HepG2 (cell line): Measurements from ENCODE around the gene MSANTD2. TPM values are rescaled to one million over a fixed set of nuclear protein-coding genes. Genes with fewer than 3 reads are reported as not detected.
A peak's percentile ranks its signal among the peaks of the same experiment; 100 is the strongest.

Experiments
- HNRNPH1 ChIP-seq: fragments of 200-400 bp; formaldehyde crosslinking; optimal IDR thresholded peaks from 2 replicates; pipeline ENCODE3; 2017; ENCODE audit warnings: mild to moderate bottlenecking, low read depth, low read length
- JDP2 ChIP-seq: sonication (generic); formaldehyde crosslinking; IDR thresholded peaks from 2 replicates; pipeline ENCODE4 v1.8.1; 2022; ENCODE audit warnings: missing genetic modification reagents, borderline replicate concordance
- KLF6 ChIP-seq: IDR thresholded peaks from 2 replicates; pipeline ENCODE4 v1.8.0; 2016; ENCODE audit warnings: missing biosample characterization, missing genetic modification reagents
- PPARG ChIP-seq: conservative IDR thresholded peaks from 2 replicates; pipeline ENCODE4 v1.6.1; 2016; ENCODE audit warnings: missing biosample characterization, missing genetic modification reagents
- RFXAP ChIP-seq: sonication (generic); formaldehyde crosslinking; IDR thresholded peaks from 2 replicates; pipeline ENCODE4 v1.4.0; 2020; ENCODE audit warnings: missing genetic modification reagents, borderline replicate concordance
- SALL1 ChIP-seq: sonication (generic); formaldehyde crosslinking; IDR thresholded peaks from 2 replicates; pipeline ENCODE4 v1.8.0; 2022; ENCODE audit warnings: mild to moderate bottlenecking, missing genetic modification reagents
- SIN3A ChIP-seq: IDR thresholded peaks from 2 replicates; pipeline ENCODE4 v1.6.1; 2011; ENCODE audit warnings: low read depth, mild to moderate bottlenecking, control low read depth, low read length, borderline replicate concordance
- ZBTB38 ChIP-seq: sonication (generic); formaldehyde crosslinking; IDR thresholded peaks from 2 replicates; pipeline ENCODE4 v1.5.1; 2020; ENCODE audit warnings: mild to moderate bottlenecking, missing genetic modification reagents
- ZBTB7B ChIP-seq: sonication (generic); formaldehyde crosslinking; IDR thresholded peaks from 2 replicates; pipeline ENCODE4 v1.4.0; 2020; ENCODE audit warnings: missing genetic modification reagents
- ZC3H4 ChIP-seq: sonication (generic); formaldehyde crosslinking; IDR thresholded peaks from 2 replicates; pipeline ENCODE4 v1.4.0; 2020; ENCODE audit warnings: missing genetic modification reagents, borderline replicate concordance
- ZNF350 ChIP-seq: sonication (generic); formaldehyde crosslinking; IDR thresholded peaks from 2 replicates; pipeline ENCODE4 v1.4.0; 2020; ENCODE audit warnings: mild to moderate bottlenecking, low read depth, missing genetic modification reagents, borderline replicate concordance
- ZNF501 ChIP-seq: sonication (generic); formaldehyde crosslinking; IDR thresholded peaks from 2 replicates; pipeline ENCODE4 v1.5.1; 2020; ENCODE audit warnings: mild to moderate bottlenecking, moderate library complexity, missing genetic modification reagents
- polyA plus RNA-seq, 8 experiments: library from polyadenylated mRNA; depleted of rRNA in 3 of 8; stranded (reverse) in 7 of 8; unstranded in 1 of 8; fragments of >200 nt; fragmentation: Illumina TruSeq in 4 of 8; extraction: Trizol in 4 of 8; gene quantifications; 2 replicates each; pipeline versions ENCODE4 v1.2.1 to v1.2.3, GENCODE V29; 2011 to 2016; ENCODE audit warnings: low read depth in 4 of 8, missing spikeins in 1 of 8, mixed read lengths in 1 of 8; ENCODE audit not compliant: insufficient read depth in 1 of 8
- total RNA-seq, 5 experiments: library from RNA; depleted of rRNA; stranded (reverse); fragments of >200 nt; fragmentation: Illumina TruSeq; extraction: Trizol; gene quantifications; 2 replicates each; pipeline ENCODE4 v1.2.3, GENCODE V29; 2016; ENCODE audit warnings: low read depth in 1 of 5
- TF ChIP-seq, protein P1 (sequence below), 2 experiments: fragments of 450-650 bp in 1 of 2; sonication (generic) in 1 of 2; formaldehyde crosslinking in 1 of 2; IDR thresholded peaks; 2 replicates each; pipeline versions ENCODE4 v1.6.1 to v1.8.0; 2016 to 2022; ENCODE audit warnings: antibody characterized with exemption in 1 of 2, mild to moderate bottlenecking in 1 of 2, missing genetic modification reagents in 1 of 2
- TF ChIP-seq, protein P2 (sequence below): sonication (generic); formaldehyde crosslinking; IDR thresholded peaks from 2 replicates; pipeline ENCODE4 v1.4.0; 2020; ENCODE audit warnings: missing genetic modification reagents
- TF ChIP-seq, protein P3 (sequence below): IDR thresholded peaks from 2 replicates; pipeline ENCODE4 v1.6.1; 2018; ENCODE audit warnings: missing genetic modification reagents

The MSANTD2 gene
- total and polyA plus RNA-seq, 2 of the 13 experiments (the other 11 are each of a cell fraction or from before 2014, with no cell fraction given): 8.7 to 10.1 TPM

DNA sequence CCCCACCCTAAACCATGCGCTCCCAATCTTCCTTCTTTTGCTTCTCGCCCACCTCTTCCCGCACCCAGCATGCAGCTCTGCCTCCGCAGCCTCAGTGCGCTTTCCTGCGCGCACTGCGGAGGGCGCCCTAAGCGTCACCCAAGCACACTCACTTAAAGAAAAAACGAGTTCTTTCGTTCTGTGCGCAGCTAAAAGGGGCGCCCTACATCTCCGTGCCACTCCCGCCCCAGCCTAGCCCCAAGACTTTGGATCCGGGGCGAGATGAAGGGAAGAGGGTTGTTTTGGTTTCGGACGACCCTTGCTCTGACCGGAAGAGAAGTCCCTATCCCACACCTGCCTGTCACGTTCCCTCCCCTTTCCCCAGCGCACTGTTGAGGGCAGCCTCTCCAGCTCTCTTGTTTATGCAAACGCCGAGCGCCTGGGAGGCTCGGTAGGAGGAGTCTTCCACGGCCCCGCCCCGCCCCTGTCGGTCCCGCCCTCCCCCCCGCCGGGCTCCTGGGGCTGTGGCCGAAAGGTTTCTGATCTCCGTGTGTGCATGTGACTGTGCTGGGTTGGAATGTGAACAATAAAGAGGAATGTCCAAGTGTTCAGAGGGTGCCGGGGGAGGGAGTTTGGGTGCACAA is 53.5 kb downstream of the MSANTD2 start (continued):
- TF ChIP-seq SIN3A: 0 out of 2 replicates have a peak, but pooled peaks have one; percentile 28
- TF ChIP-seq, protein P1, sequence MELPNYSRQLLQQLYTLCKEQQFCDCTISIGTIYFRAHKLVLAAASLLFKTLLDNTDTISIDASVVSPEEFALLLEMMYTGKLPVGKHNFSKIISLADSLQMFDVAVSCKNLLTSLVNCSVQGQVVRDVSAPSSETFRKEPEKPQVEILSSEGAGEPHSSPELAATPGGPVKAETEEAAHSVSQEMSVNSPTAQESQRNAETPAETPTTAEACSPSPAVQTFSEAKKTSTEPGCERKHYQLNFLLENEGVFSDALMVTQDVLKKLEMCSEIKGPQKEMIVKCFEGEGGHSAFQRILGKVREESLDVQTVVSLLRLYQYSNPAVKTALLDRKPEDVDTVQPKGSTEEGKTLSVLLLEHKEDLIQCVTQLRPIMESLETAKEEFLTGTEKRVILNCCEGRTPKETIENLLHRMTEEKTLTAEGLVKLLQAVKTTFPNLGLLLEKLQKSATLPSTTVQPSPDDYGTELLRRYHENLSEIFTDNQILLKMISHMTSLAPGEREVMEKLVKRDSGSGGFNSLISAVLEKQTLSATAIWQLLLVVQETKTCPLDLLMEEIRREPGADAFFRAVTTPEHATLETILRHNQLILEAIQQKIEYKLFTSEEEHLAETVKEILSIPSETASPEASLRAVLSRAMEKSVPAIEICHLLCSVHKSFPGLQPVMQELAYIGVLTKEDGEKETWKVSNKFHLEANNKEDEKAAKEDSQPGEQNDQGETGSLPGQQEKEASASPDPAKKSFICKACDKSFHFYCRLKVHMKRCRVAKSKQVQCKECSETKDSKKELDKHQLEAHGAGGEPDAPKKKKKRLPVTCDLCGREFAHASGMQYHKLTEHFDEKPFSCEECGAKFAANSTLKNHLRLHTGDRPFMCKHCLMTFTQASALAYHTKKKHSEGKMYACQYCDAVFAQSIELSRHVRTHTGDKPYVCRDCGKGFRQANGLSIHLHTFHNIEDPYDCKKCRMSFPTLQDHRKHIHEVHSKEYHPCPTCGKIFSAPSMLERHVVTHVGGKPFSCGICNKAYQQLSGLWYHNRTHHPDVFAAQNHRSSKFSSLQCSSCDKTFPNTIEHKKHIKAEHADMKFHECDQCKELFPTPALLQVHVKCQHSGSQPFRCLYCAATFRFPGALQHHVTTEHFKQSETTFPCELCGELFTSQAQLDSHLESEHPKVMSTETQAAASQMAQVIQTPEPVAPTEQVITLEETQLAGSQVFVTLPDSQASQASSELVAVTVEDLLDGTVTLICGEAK (IDR thresholded peaks at IDR 0.05): no peak
- TF ChIP-seq, protein P1 (CRISPR knock-in tag; IDR thresholded peaks at IDR 0.05): peak; percentile 82; the same call in 1 of the 2 replicates
- no peak for TF ChIP-seq HNRNPH1
- TF ChIP-seq, protein P2, sequence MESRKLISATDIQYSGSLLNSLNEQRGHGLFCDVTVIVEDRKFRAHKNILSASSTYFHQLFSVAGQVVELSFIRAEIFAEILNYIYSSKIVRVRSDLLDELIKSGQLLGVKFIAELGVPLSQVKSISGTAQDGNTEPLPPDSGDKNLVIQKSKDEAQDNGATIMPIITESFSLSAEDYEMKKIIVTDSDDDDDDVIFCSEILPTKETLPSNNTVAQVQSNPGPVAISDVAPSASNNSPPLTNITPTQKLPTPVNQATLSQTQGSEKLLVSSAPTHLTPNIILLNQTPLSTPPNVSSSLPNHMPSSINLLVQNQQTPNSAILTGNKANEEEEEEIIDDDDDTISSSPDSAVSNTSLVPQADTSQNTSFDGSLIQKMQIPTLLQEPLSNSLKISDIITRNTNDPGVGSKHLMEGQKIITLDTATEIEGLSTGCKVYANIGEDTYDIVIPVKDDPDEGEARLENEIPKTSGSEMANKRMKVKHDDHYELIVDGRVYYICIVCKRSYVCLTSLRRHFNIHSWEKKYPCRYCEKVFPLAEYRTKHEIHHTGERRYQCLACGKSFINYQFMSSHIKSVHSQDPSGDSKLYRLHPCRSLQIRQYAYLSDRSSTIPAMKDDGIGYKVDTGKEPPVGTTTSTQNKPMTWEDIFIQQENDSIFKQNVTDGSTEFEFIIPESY: no peak
- TF ChIP-seq, protein P3, sequence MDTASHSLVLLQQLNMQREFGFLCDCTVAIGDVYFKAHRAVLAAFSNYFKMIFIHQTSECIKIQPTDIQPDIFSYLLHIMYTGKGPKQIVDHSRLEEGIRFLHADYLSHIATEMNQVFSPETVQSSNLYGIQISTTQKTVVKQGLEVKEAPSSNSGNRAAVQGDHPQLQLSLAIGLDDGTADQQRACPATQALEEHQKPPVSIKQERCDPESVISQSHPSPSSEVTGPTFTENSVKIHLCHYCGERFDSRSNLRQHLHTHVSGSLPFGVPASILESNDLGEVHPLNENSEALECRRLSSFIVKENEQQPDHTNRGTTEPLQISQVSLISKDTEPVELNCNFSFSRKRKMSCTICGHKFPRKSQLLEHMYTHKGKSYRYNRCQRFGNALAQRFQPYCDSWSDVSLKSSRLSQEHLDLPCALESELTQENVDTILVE: peak; percentile 40; the same call in 1 of the 2 replicates
- no peak for TF ChIP-seq PPARG (CRISPR knock-in tag)
- no peak for TF ChIP-seq JDP2 (CRISPR knock-in tag)
- 0 out of 2 replicates have a peak, but pooled peaks have one; percentile 29 for TF ChIP-seq KLF6 (CRISPR knock-in tag)
- TF ChIP-seq RFXAP (CRISPR knock-in tag): 0 out of 2 replicates have a peak, but pooled peaks have one; percentile 49
- TF ChIP-seq ZBTB7B (CRISPR knock-in tag): peak; percentile 74; the same call in 1 of the 2 replicates
- peak; percentile 37; the same call in 1 of the 2 replicates for TF ChIP-seq ZNF501 (CRISPR knock-in tag)
- peak; percentile 64; the same call in 1 of the 2 replicates for TF ChIP-seq SALL1 (CRISPR knock-in tag)
- TF ChIP-seq ZBTB38 (CRISPR knock-in tag): peak; percentile 27; the same call in 1 of the 2 replicates
- peak; percentile 41; the same call in 1 of the 2 replicates for TF ChIP-seq ZC3H4
- TF ChIP-seq ZNF350 (CRISPR knock-in tag): no peak; the same call in 1 of the 2 replicates
